ENCODE results near the gene CEP85L. TPM values are rescaled to one million over a fixed set of nuclear protein-coding genes. Genes with fewer than 3 reads are reported as not detected.
A peak's percentile ranks its signal among the peaks of the same experiment; 100 is the strongest.

CEP85L gene
- total RNA-seq, 1 experiment from 2014 or later: 4.9 TPM

- ATAC-seq: no peak
- H3K27me3 ChIP-seq (ENCODE audit: insufficient read depth, low read length): no peaks in the 10 kb centered on the region
- H4K20me1 ChIP-seq (ENCODE audit: insufficient read depth): no peaks in the 10 kb centered on the region
- no peak overlapping the region for H3K4me3 ChIP-seq (replicated peaks in 1 of 2; ENCODE audit: low read depth in 1 of 2, low read length in 2 of 2)
- BruUV-seq (replicated peaks): no TSS peak
- no peaks in the 10 kb centered on the region for H3K36me3 ChIP-seq (ENCODE audit: control insufficient read depth in 1 of 2, insufficient read depth in 2 of 2, low read length in 2 of 2)
- TF ChIP-seq FOSL1 (IDR thresholded peaks at IDR 0.05; ENCODE audit: low read depth) (no peak), REST (IDR thresholded peaks at IDR 0.05; ENCODE audit: low read depth) (peak; percentile 50)
- no peak for DNase-seq (ENCODE audit: low read depth, low spot score)
- H2AFZ ChIP-seq (ENCODE audit: low read depth, low read length, poor library complexity, severe bottlenecking): no peak overlapping the region
- peaks cover 0 to 7% of the 10 kb centered on the region in 2 experiments; a peak in 1 of 4 replicates for H3K4me1 ChIP-seq (ENCODE audit: control insufficient read depth in 1 of 2, insufficient read depth in 2 of 2, low read length in 2 of 2)
- ChIA-PET POLR2A (no interaction called here), CTCF (no interaction called here), RAD21 (ENCODE audit: low non-redundant PET in 1 of 2, low total read pairs in 2 of 2, uncharacterized antibody in 2 of 2, unreplicated experiment in 2 of 2) (no interaction called here)
- intact Hi-C loops (cut with micrococcal nuclease): no loop called here
- H3K9ac ChIP-seq (ENCODE audit: low read length): no peak overlapping the region
- H3K79me2 ChIP-seq (ENCODE audit: insufficient read depth, low read length): no peaks in the 10 kb centered on the region
- H3K27ac ChIP-seq (ENCODE audit: low read depth, low read length): no peak overlapping the region
- no peaks in the 10 kb centered on the region for H3K9me2 ChIP-seq (ENCODE audit: insufficient read depth)
- no peak overlapping the region for H3K4me2 ChIP-seq (ENCODE audit: low read length)
- no peaks in the 10 kb centered on the region for H3K9me3 ChIP-seq (ENCODE audit: control insufficient read depth in 1 of 2, insufficient read depth in 1 of 2, low read depth in 1 of 2, low read length in 2 of 2)
Observed at GRCh38 chr6:118677193-118677592, 25.8 kb upstream of the CEP85L start.

GRCh38 chr6:118675225-118675624 lies 23.8 kb upstream of the CEP85L start:
- TF ChIP-seq ZBTB33 (IDR thresholded peaks at IDR 0.05; ENCODE audit: extremely low read depth, insufficient replicate concordance, low read length) (no peak), CBX3 (IDR thresholded peaks at IDR 0.05; ENCODE audit: low read depth) (no peak), REST (IDR thresholded peaks at IDR 0.05; ENCODE audit: low read depth) (no peak), EZH2 (IDR thresholded peaks at IDR 0.05) (no peak), SIN3A (IDR thresholded peaks at IDR 0.05; ENCODE audit: low read depth) (no peak), CTCF (IDR thresholded peaks at IDR 0.05 in 2 of 3, conservative IDR thresholded peaks at IDR 0.05 in 1 of 3; ENCODE audit: borderline replicate concordance in 1 of 3, insufficient read depth in 1 of 3, low read depth in 2 of 3, low read length in 2 of 3) (no peak)
- H3K36me3 ChIP-seq (ENCODE audit: control insufficient read depth in 1 of 2, insufficient read depth in 2 of 2, low read length in 2 of 2): no peaks in the 10 kb centered on the region
- H3K4me3 ChIP-seq (replicated peaks in 1 of 2; ENCODE audit: low read depth in 1 of 2, low read length in 2 of 2): no peak overlapping the region
- no peak overlapping the region for H3K27ac ChIP-seq (ENCODE audit: low read depth, low read length)
- no peak overlapping the region for H3K4me2 ChIP-seq (ENCODE audit: low read length)
- H4K20me1 ChIP-seq (ENCODE audit: insufficient read depth): no peaks in the 10 kb centered on the region
- peaks cover 0 to 7% of the 10 kb centered on the region in 2 experiments; a peak in 1 of 4 replicates for H3K4me1 ChIP-seq (ENCODE audit: control insufficient read depth in 1 of 2, insufficient read depth in 2 of 2, low read length in 2 of 2)
- POLR2A ChIA-PET: no interaction called here
- BruUV-seq (replicated peaks): no TSS peak
- no peaks in the 10 kb centered on the region for H3K79me2 ChIP-seq (ENCODE audit: insufficient read depth, low read length)
- no peak overlapping the region for H2AFZ ChIP-seq (ENCODE audit: low read depth, low read length, poor library complexity, severe bottlenecking)
- no peaks in the 10 kb centered on the region for H3K27me3 ChIP-seq (ENCODE audit: insufficient read depth, low read length)
- H3K9me2 ChIP-seq (ENCODE audit: insufficient read depth): no peaks in the 10 kb centered on the region
- intact Hi-C loops (cut with micrococcal nuclease): no loop called here
- ATAC-seq: no peak
- DNase-seq (ENCODE audit: low read depth, low spot score): no peak
- no peak overlapping the region for H3K9ac ChIP-seq (ENCODE audit: low read length)
- RAD21 ChIA-PET (ENCODE audit: low non-redundant PET in 1 of 2, low total read pairs in 2 of 2, uncharacterized antibody in 2 of 2, unreplicated experiment in 2 of 2): no interaction called here
- CTCF ChIA-PET: no interaction called here
- H3K9me3 ChIP-seq (ENCODE audit: control insufficient read depth in 1 of 2, insufficient read depth in 1 of 2, low read depth in 1 of 2, low read length in 2 of 2): no peaks in the 10 kb centered on the region

Data from HCT116 (cell line).